NB4 (cell line): ENCODE data around the gene RFXAP.

ENCODE experiments used
- DNase-seq: peaks from one replicate; pipeline ENCODE4 v3.0.0; 2010; ENCODE audit warnings: low read depth
- H3K4me3 ChIP-seq: one replicate; pipeline ENCODE4 v1.5.1; 2011; ENCODE audit warnings: mild to moderate bottlenecking, low read depth, low read length, moderate library complexity
- MYC ChIP-seq: IDR thresholded peaks from 2 replicates; pipeline ENCODE4 v1.6.1; 2011; ENCODE audit warnings: low read depth, low read length
- POLR2A ChIP-seq: IDR thresholded peaks from 2 replicates; pipeline ENCODE4 v1.6.1; 2011; ENCODE audit warnings: mild to moderate bottlenecking; ENCODE audit not compliant: insufficient read length; ENCODE audit errors: extremely low read depth
- TF ChIP-seq, protein P1 (sequence below): IDR thresholded peaks from 2 replicates; pipeline ENCODE4 v1.6.1; 2011; ENCODE audit warnings: low read depth, low read length
- TF ChIP-seq, protein P2 (sequence below): IDR thresholded peaks from one replicate; pipeline ENCODE4 v1.5.1; 2012; ENCODE audit warnings: low read depth, low read length

Gene RFXAP

DNA sequence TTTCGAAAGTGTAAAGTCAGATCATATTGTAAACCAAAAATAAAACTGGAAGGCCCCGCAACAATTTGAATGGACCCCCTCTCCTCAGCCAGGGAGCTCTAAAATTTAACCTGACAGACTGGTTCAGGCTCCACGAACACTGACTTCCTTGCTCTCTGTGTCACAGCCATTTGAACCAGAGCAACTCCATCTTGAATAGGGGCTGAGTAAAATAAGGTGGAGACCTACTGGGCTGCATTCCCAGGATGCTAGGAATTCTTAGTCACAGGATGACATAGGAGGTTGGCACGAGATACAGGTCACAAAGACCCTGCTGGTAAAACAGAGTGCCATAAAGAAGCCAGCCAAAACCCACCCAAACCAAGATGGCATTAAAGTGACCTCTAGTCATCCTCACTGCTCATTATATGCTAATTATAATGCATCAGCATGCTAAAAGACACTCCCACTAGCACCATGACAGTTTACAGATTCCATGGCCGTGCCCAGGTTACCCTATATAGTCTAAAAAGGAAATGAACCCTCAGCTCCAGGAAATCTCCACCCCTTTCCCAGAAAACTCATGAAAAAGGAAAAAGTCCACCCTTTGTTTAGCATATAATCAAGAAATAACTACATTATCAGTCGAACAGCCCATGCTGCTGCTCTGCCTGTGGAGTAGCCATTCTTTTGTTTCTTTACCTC lies 43.1 kb downstream of the RFXAP start:
- no peak for DNase-seq
- no peak overlapping the region for H3K4me3 ChIP-seq
- TF ChIP-seq MYC, result no peak
- TF ChIP-seq, protein P1, sequence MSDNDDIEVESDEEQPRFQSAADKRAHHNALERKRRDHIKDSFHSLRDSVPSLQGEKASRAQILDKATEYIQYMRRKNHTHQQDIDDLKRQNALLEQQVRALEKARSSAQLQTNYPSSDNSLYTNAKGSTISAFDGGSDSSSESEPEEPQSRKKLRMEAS, result no peak
- TF ChIP-seq, protein P2, sequence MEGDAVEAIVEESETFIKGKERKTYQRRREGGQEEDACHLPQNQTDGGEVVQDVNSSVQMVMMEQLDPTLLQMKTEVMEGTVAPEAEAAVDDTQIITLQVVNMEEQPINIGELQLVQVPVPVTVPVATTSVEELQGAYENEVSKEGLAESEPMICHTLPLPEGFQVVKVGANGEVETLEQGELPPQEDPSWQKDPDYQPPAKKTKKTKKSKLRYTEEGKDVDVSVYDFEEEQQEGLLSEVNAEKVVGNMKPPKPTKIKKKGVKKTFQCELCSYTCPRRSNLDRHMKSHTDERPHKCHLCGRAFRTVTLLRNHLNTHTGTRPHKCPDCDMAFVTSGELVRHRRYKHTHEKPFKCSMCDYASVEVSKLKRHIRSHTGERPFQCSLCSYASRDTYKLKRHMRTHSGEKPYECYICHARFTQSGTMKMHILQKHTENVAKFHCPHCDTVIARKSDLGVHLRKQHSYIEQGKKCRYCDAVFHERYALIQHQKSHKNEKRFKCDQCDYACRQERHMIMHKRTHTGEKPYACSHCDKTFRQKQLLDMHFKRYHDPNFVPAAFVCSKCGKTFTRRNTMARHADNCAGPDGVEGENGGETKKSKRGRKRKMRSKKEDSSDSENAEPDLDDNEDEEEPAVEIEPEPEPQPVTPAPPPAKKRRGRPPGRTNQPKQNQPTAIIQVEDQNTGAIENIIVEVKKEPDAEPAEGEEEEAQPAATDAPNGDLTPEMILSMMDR, result no peak
- TF ChIP-seq POLR2A, result no peak

DNA sequence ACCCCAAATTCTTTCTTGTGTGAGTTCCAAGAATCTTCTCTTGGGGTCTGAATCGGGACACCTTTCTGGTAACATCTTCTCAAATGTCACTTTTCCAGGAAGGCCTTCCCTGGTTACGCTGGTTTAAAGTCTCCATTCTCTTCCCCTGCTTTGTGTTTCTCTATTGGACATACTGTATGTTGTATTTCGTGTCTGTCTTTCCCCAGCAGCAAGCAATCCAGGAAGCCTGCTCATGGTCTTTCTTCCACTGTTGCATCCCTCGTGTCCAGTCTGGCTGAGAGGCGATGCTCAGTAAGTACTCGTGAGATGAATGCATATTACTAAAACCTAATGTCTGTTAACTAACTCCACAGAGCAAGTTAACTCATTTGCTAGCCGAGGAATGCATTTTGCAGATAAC lies 43.7 kb downstream of the RFXAP start:
- no peak overlapping the region for H3K4me3 ChIP-seq
- TF ChIP-seq, protein P2, result no peak
- TF ChIP-seq, protein P1, result no peak
- no peak for TF ChIP-seq POLR2A
- TF ChIP-seq MYC, result no peak
- no peak for DNase-seq

DNA sequence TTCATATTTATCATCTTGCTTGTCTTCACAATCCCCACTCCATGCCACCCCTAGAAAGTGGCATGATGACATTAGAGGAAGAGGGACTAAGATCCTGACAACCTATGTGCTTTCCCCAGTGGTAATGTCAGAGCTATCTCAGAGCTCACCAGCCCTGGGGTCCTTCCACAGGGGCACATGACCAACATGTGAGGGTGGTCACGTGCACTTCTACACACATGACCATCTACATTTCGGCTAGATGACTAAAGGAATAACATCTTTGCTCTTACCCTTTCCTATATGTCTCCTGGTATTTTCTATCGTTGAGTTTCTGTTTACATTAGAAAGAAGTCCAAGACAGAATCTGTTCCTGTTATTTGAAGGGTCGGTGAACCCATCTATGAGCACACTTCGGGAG lies 46.2 kb downstream of the RFXAP start:
- no peak for DNase-seq
- TF ChIP-seq, protein P1, result no peak
- TF ChIP-seq MYC (no peak), POLR2A (no peak)
- TF ChIP-seq, protein P2, result no peak
- no peak overlapping the region for H3K4me3 ChIP-seq

DNA sequence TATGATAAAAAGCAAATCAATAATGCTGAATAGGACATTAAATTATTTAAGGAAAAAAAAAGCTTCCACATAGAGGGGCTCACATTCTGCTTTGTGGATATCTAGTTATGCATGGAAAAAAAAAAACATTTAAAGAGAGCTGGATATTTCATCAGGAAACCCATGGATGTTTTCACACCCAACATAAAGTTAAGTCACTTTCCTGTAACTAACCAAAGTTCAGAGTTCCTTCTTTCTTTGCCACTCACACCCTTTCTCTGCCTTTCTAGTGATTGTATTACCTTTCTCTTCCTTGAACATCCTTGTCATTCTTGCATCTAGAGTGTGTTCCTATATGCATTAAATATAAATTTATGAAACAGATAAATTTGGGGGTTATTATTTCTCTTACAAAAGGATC lies 47.2 kb downstream of the RFXAP start:
- DNase-seq, result no peak
- TF ChIP-seq, protein P2, result no peak
- TF ChIP-seq, protein P1, result no peak
- no peak for TF ChIP-seq POLR2A
- no peak for TF ChIP-seq MYC
- no peak overlapping the region for H3K4me3 ChIP-seq

DNA sequence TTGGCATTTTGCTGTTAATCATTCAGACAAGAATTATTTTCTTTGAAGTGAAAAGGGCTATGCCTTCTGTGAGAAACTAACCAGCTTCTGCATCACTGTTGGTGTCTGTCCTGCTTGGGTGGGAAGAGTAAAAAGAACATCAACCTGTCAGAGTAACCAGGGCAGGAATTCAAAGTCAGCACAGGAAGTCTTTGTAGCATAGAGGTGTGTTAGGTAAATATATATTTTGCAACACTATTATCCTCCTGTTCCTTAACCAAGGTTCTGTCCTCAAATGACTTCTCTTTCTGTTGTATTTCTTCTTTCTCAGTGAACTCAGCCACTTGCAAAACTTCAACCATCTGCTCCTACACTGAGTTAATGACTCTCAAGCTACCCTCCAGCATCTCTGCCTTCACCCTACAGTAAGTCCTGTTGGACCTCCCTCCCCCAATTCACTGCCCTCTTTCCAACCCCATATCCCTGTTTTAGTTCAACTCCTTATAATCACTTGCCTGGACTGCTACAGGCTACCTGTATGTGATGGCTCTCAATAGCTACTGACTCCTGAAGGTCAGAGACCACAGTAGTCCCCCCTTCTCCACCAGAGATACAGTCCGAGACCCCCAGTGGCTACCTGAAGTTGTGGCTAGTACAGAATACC lies 51.1 kb downstream of the RFXAP start:
- TF ChIP-seq POLR2A (no peak), MYC (no peak)
- TF ChIP-seq, protein P1, result no peak
- TF ChIP-seq, protein P2, result no peak
- DNase-seq, result no peak
- H3K4me3 ChIP-seq, result no peak overlapping the region
